Endothelial cell of umbilical vein (primary cell): ENCODE results near the gene LRRC8D. TPM values are rescaled to one million over a fixed set of nuclear protein-coding genes. Genes with fewer than 3 reads are reported as not detected.

Experiments
- BruUV-seq: library from RNA; stranded (reverse); fragments of 400-500 nt; replicated peaks from 2 replicates; lab custom pipeline; 2021; lab: Mats Ljungman, UMichigan
- CTCF ChIA-PET: fragments of 300-600, 350-600 bp; sonication (Branson Sonifier 250); formaldehyde crosslinking; loops from one replicate; lab custom pipeline; 2021; ENCODE audit warnings: antibody characterized with exemption, inconsistent platforms; lab: Charles Lee
- POLR2A ChIA-PET: fragments of 300-600, 350-600 bp; sonication (Branson Sonifier 250); formaldehyde crosslinking; loops from one replicate; lab custom pipeline; 2021; ENCODE audit warnings: antibody characterized with exemption, inconsistent platforms; lab: Charles Lee
- DNase-seq: peaks from one replicate; pipeline ENCODE4 v3.0.0-alpha.2; 2011; ENCODE audit warnings: low read depth, low spot score
- FAIRE-seq: peaks from 2 replicates; lab custom pipeline; 2011; peaks lifted over from hg19 to GRCh38; lab: Jason Lieb, UNC
- H2AFZ ChIP-seq: 2 replicates; pipeline ENCODE4 v1.6.0; 2012; ENCODE audit warnings: low read depth, low read length, control low read depth, inconsistent platforms
- H3K27ac ChIP-seq: 2 replicates; pipeline ENCODE4 v1.5.1; 2011; ENCODE audit warnings: low read depth, mild to moderate bottlenecking, control low read depth, low read length, moderate library complexity; ENCODE audit not compliant: insufficient read depth
- H3K27me3 ChIP-seq, 2 experiments: 2 replicates each; pipeline versions ENCODE4 v1.6.0 to v1.6.1; 2011; ENCODE audit warnings: low read length in 2 of 2, mixed read lengths in 1 of 2; ENCODE audit not compliant: control insufficient read depth in 2 of 2, insufficient read depth in 2 of 2
- H3K36me3 ChIP-seq, 2 experiments: 2 replicates in 1 of 2; 3 replicates in 1 of 2; pipeline ENCODE4 v1.5.1; 2011; ENCODE audit warnings: low read length in 2 of 2, mild to moderate bottlenecking in 1 of 2, moderate library complexity in 1 of 2; ENCODE audit not compliant: control insufficient read depth in 2 of 2, insufficient read depth in 2 of 2; ENCODE audit errors: extremely low read depth in 1 of 2
- H3K4me1 ChIP-seq: 3 replicates; pipeline ENCODE4 v1.5.1; 2011; ENCODE audit warnings: mild to moderate bottlenecking, low read length; ENCODE audit not compliant: control insufficient read depth, insufficient read depth; ENCODE audit errors: extremely low read depth
- H3K4me2 ChIP-seq: 2 replicates; pipeline ENCODE4 v1.6.1; 2011; ENCODE audit warnings: low read length, control low read depth, mixed read lengths; ENCODE audit not compliant: insufficient read depth
- H3K4me3 ChIP-seq, 3 experiments: fragments of 200-600 bp in 1 of 3; sonication (generic), shearing (Covaris generic) in 1 of 3; replicated peaks in 1 of 3; 2 replicates each; pipeline ENCODE4 v1.5.1; 2011 to 2016; ENCODE audit warnings: control low read depth in 3 of 3, low read length in 3 of 3, mild to moderate bottlenecking in 2 of 3, inconsistent platforms in 1 of 3, low read depth in 1 of 3, moderate library complexity in 1 of 3; ENCODE audit not compliant: insufficient read depth in 1 of 3
- H3K79me2 ChIP-seq: 2 replicates; pipeline ENCODE4 v1.6.0; 2012; ENCODE audit warnings: low read length, inconsistent platforms; ENCODE audit not compliant: control insufficient read depth, insufficient read depth
- H3K9ac ChIP-seq: replicated peaks from 2 replicates; pipeline ENCODE3; 2011; ENCODE audit warnings: low read length, control low read depth; ENCODE audit not compliant: insufficient read depth; ENCODE audit errors: extremely low read depth
- H3K9me1 ChIP-seq: replicated peaks from 3 replicates; pipeline ENCODE4 v1.6.0; 2011; ENCODE audit warnings: mild to moderate bottlenecking, low read length; ENCODE audit not compliant: control insufficient read depth, insufficient read depth; ENCODE audit errors: extremely low read depth
- H3K9me3 ChIP-seq: replicated peaks from 2 replicates; pipeline ENCODE4 v1.5.1; 2012; ENCODE audit warnings: low read length, inconsistent platforms; ENCODE audit not compliant: control insufficient read depth, insufficient read depth
- H4K20me1 ChIP-seq: replicated peaks from 2 replicates; pipeline ENCODE3; 2011; ENCODE audit warnings: mild to moderate bottlenecking, low read length; ENCODE audit not compliant: control insufficient read depth, insufficient read depth; ENCODE audit errors: extremely low read depth
- EZH2 ChIP-seq: IDR thresholded peaks from 2 replicates; pipeline ENCODE4 v1.6.1; 2012; ENCODE audit warnings: borderline replicate concordance, low read depth, mild to moderate bottlenecking, moderate library complexity, low read length, inconsistent platforms; ENCODE audit not compliant: severe bottlenecking
- FOS ChIP-seq: IDR thresholded peaks from 2 replicates; pipeline ENCODE4 v1.6.1; 2011; ENCODE audit warnings: mild to moderate bottlenecking, low read length, moderate library complexity, borderline replicate concordance; ENCODE audit not compliant: insufficient read depth
- GATA2 ChIP-seq: IDR thresholded peaks from 2 replicates; pipeline ENCODE4 v1.7.0; 2011; ENCODE audit warnings: low read depth, mild to moderate bottlenecking, moderate library complexity, mixed read lengths, low read length; ENCODE audit not compliant: insufficient read length, insufficient read depth
- JUN ChIP-seq: IDR thresholded peaks from 2 replicates; pipeline ENCODE4 v1.6.1; 2011; ENCODE audit warnings: borderline replicate concordance, low read depth; ENCODE audit not compliant: insufficient read length, insufficient read depth
- MYC ChIP-seq: IDR thresholded peaks from one replicate; pipeline ENCODE4 v1.6.1; 2011; ENCODE audit warnings: mild to moderate bottlenecking, low read depth, low read length
- POLR2A ChIP-seq: IDR thresholded peaks from 2 replicates; pipeline ENCODE4 v1.6.1; 2012; ENCODE audit warnings: low read depth, mild to moderate bottlenecking, control low read depth, low read length
- POLR2AphosphoS5 ChIP-seq: IDR thresholded peaks from 2 replicates; pipeline ENCODE4 v1.6.1; 2012; ENCODE audit warnings: low read depth, mild to moderate bottlenecking, control low read depth, low read length, moderate library complexity; ENCODE audit not compliant: insufficient read depth
- dilution Hi-C: fragments of 300-500 bp; cut with MboI; formaldehyde crosslinking; loops from one replicate; pipeline ENCODE4 v1.15.0; 2019; ENCODE audit warnings: low sequenced_read_pairs; ENCODE audit not compliant: extremely low pct_ligation_motif_present
- intact Hi-C: fragments of 100-400 bp; cut with micrococcal nuclease; formaldehyde crosslinking; loops from one replicate; pipeline ENCODE4 v1.10.0; 2022
- polyA plus RNA-seq, 4 experiments: library from polyadenylated mRNA; depleted of rRNA in 3 of 4; stranded (reverse) in 3 of 4; unstranded in 1 of 4; fragments of >200 nt; gene quantifications; 2 replicates each; pipeline versions ENCODE4 v1.2.1 to v1.2.3, GENCODE V29; 2011 to 2012; ENCODE audit warnings: missing spikeins in 1 of 4
- total RNA-seq: library from RNA; stranded (reverse); gene quantifications from 2 replicates; pipeline ENCODE4 v1.2.3, GENCODE V29; 2021
- TF ChIP-seq, protein P1 (sequence below): IDR thresholded peaks from 2 replicates; pipeline ENCODE4 v1.6.1; 2011; ENCODE audit not compliant: insufficient read depth, insufficient read length
- TF ChIP-seq, protein P2 (sequence below), 2 donors: IDR thresholded peaks; 1 replicate in 1 of 2; 2 replicates in 1 of 2; pipeline ENCODE4 v1.5.1; 2011; ENCODE audit warnings: low read length in 2 of 2, mild to moderate bottlenecking in 2 of 2, moderate library complexity in 2 of 2, control low read depth in 1 of 2, inconsistent platforms in 1 of 2, low read depth in 1 of 2; ENCODE audit not compliant: insufficient read depth in 1 of 2; ENCODE audit errors: extremely low read depth in 1 of 2

Gene LRRC8D
- total and polyA plus RNA-seq, 2 donors (not counting 3 experiments of a cell fraction or from before 2014, with no cell fraction given), result 31.9 to 37.7 TPM

DNA sequence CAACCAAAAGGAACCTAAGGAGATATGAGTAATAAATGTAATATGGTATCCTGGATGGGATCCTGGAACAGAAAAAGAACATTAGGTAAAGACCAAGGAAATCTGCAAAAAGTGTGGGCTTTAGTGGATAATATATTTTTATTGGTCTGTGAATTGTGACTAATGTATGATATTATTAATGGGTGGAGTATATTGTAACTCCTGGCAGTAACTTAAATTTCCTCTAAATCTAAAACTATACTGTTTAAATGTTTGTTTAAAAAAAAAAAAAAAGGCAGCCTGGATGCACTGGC lies 68.4 kb downstream of the LRRC8D start:
- peaks cover 21% of the 10 kb centered on the region for H3K79me2 ChIP-seq
- TF ChIP-seq POLR2A (no peak), EZH2 (no peak), JUN (no peak), POLR2AphosphoS5 (no peak), FOS (no peak), GATA2 (no peak), MYC (no peak)
- TF ChIP-seq, protein P1, sequence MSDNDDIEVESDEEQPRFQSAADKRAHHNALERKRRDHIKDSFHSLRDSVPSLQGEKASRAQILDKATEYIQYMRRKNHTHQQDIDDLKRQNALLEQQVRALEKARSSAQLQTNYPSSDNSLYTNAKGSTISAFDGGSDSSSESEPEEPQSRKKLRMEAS, result no peak
- TF ChIP-seq, protein P2, sequence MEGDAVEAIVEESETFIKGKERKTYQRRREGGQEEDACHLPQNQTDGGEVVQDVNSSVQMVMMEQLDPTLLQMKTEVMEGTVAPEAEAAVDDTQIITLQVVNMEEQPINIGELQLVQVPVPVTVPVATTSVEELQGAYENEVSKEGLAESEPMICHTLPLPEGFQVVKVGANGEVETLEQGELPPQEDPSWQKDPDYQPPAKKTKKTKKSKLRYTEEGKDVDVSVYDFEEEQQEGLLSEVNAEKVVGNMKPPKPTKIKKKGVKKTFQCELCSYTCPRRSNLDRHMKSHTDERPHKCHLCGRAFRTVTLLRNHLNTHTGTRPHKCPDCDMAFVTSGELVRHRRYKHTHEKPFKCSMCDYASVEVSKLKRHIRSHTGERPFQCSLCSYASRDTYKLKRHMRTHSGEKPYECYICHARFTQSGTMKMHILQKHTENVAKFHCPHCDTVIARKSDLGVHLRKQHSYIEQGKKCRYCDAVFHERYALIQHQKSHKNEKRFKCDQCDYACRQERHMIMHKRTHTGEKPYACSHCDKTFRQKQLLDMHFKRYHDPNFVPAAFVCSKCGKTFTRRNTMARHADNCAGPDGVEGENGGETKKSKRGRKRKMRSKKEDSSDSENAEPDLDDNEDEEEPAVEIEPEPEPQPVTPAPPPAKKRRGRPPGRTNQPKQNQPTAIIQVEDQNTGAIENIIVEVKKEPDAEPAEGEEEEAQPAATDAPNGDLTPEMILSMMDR (IDR thresholded peaks at IDR 0.05; ENCODE audit: extremely low read depth in 1 of 2, insufficient read depth in 1 of 2, low read depth in 1 of 2, low read length in 2 of 2), result no peak
- POLR2A ChIA-PET, result no interaction called here
- H3K4me3 ChIP-seq, result no peak overlapping the region
- no peak overlapping the region for H3K27ac ChIP-seq
- no peak overlapping the region for H3K4me2 ChIP-seq
- H3K9me3 ChIP-seq, result no peaks in the 10 kb centered on the region
- no peaks in the 10 kb centered on the region for H3K9me1 ChIP-seq
- peaks cover 67% of the 10 kb centered on the region for H3K4me1 ChIP-seq
- no peaks in the 10 kb centered on the region for H3K27me3 ChIP-seq
- H3K36me3 ChIP-seq, result no peaks in the 10 kb centered on the region
- no peak for FAIRE-seq
- no peak for DNase-seq
- dilution Hi-C loops, result no loop called here
- intact Hi-C loops, result loop anchor here (5.0 kb wide), 2 partner anchors 177 to 257 kb away; partner anchors contain the start of gene LRRC8C
- H3K9ac ChIP-seq, result no peak overlapping the region
- CTCF ChIA-PET, result no interaction called here
- H2AFZ ChIP-seq, result no peak overlapping the region
- no TSS peak for BruUV-seq
- no peaks in the 10 kb centered on the region for H4K20me1 ChIP-seq
